H7 (cell line): Measurements from ENCODE around the gene OR2T27. TPM values are rescaled to one million over a fixed set of nuclear protein-coding genes. Genes with fewer than 3 reads are reported as not detected.
"Not testable (repeated sequence)": the region's sequence is repeated elsewhere in the genome, so short reads cannot be mapped to it uniquely, and the experiment has no call there.

Experiments
- DNase-seq: peaks from one replicate; pipeline ENCODE4 v3.0.0; 2012
- H3K27me3 ChIP-seq: 2 replicates; pipeline ENCODE4 v1.6.0; 2011; ENCODE audit warnings: mild to moderate bottlenecking, low read length; ENCODE audit not compliant: control insufficient read depth, insufficient read depth
- H3K36me3 ChIP-seq: replicated peaks from 2 replicates; pipeline ENCODE4 v1.5.1; 2011; ENCODE audit warnings: low read length; ENCODE audit not compliant: control insufficient read depth, insufficient read depth
- H3K4me3 ChIP-seq: 2 replicates; pipeline ENCODE4 v1.5.1; 2011; ENCODE audit warnings: low read depth, mild to moderate bottlenecking, control low read depth, low read length, moderate library complexity; ENCODE audit not compliant: insufficient read depth
- total RNA-seq: library from RNA; depleted of rRNA; stranded (reverse); fragments of >200 nt; shearing (Covaris generic); gene quantifications from 2 replicates; pipeline ENCODE4 v1.2.3, GENCODE V29; 2014; rRNA removed

Gene OR2T27, protein sequence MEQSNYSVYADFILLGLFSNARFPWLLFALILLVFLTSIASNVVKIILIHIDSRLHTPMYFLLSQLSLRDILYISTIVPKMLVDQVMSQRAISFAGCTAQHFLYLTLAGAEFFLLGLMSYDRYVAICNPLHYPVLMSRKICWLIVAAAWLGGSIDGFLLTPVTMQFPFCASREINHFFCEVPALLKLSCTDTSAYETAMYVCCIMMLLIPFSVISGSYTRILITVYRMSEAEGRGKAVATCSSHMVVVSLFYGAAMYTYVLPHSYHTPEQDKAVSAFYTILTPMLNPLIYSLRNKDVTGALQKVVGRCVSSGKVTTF
- total RNA-seq, result not detected in 2 replicates

DNA sequence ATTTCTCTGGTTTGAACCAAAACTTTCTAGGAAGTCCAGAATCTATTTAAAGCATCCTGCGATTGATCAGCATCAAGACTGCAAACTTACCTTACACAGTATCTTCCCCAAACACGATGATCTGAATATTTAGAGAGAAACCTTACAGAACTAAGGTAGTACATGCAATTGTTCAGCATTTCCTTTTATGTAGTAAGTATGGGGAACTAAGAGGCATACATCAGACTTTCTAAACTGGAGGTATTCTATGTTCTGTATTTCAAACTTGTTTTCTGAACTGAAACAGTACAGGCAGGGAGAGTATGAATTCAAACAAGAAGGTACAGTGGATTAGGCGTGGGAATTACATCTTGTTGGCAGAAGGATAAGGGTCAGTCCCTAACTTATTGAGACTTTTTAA is at the start of gene OR2T27:
TSS of gene OR2T27 (minus strand) at position 175 of the 400 bp plus-strand sequence. CDS start 4,644 bp downstream, outside the sequence.
- not testable (repeated sequence) for DNase-seq, H3K27me3 ChIP-seq, H3K4me3 ChIP-seq, H3K36me3 ChIP-seq

- Histone ChIP-seq H3K36me3 (no peaks in the 10 kb centered on the region), H3K27me3 (no peaks in the 10 kb centered on the region), H3K4me3 (no peak overlapping the region)
- DNase-seq, result no peak
Observed at GRCh38 chr1:248704606-248705005, 49.3 kb upstream of the OR2T27 start.

GRCh38 chr1:248703674-248704073 is 48.3 kb upstream of the OR2T27 start:
- Histone ChIP-seq H3K27me3 (no peaks in the 10 kb centered on the region), H3K4me3 (no peak overlapping the region), H3K36me3 (no peaks in the 10 kb centered on the region)
- DNase-seq, result no peak

GRCh38 chr1:248702714-248703113 is 47.4 kb upstream of the OR2T27 start, which contains the start of gene OR14I1:
Gene OR14I1 (minus strand): TSS chr1:248702766.
- H3K4me3 ChIP-seq, result no peak within 1 kb of the TSS
- H3K36me3 ChIP-seq, result no peaks in the 10 kb centered on the region
- H3K27me3 ChIP-seq, result no peaks in the 10 kb centered on the region
- no peak for DNase-seq

DNA sequence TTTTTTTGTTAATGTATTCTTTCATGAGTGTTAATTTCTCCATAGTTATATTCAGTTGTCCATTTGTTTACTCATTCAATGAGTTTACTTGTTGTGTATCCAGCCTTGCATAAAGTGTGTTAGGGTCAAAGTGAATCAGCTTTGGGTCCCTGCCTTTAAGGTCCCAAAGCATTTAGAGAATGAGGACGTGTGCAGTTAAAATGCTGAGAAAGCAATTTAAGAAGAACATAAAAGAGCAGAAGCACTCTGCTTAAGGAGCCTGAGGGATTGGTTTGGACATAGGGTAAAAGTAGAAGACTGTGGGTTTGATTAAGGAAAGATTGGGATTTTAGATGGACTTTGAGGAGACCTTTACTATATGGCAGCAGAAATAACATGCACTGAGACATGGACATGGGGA is 43.8 kb upstream of the OR2T27 start:
- no peaks in the 10 kb centered on the region for H3K27me3 ChIP-seq
- no peaks in the 10 kb centered on the region for H3K36me3 ChIP-seq
- H3K4me3 ChIP-seq, result no peak overlapping the region
- no peak for DNase-seq

- no peaks in the 10 kb centered on the region for H3K36me3 ChIP-seq
- no peak overlapping the region for H3K4me3 ChIP-seq
- no peak for DNase-seq
- no peaks in the 10 kb centered on the region for H3K27me3 ChIP-seq
Observed at GRCh38 chr1:248697907-248698306, 42.6 kb upstream of the OR2T27 start.

DNA sequence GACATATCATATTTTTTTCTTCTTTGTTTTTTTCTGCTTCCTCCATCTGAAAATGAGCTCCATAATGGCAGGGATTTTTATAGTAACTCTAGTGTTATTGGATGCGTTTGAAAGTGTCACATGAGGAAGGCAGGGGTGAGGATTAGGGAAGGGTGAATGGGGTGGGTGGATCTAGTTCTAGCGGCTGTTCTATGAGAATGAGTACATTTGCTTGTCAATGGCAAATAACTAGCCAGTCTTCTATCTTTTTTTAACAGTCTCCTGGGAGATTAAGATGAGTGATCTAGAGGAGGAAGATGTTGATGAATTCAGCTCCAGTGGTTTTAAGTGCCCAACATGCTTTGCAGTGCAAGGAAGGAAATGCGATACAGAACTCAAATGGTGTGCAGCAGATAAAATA is 41.4 kb upstream of the OR2T27 start:
- no peak overlapping the region for H3K4me3 ChIP-seq
- H3K36me3 ChIP-seq, result no peaks in the 10 kb centered on the region
- DNase-seq, result no peak
- no peaks in the 10 kb centered on the region for H3K27me3 ChIP-seq

DNA sequence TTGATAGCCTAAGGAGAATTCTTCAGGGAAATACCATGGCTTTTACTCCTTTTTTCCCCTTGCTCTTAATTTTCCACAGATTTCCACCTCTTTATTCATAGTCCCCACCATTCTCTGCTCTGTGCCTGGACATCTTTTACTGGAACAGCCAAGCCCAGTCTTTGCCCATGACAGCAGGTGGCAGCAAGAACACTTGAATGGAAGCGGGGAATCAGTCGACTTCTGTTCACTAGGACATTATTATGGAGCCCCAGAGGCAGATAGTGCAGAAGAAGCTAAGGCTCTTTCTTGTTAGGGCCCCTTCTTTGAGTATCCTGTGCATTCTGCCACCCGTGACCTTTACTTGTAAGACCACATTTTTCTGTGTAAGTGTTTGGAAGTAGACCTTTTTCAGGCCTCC is 40.9 kb upstream of the OR2T27 start:
- Histone ChIP-seq H3K4me3 (no peak overlapping the region), H3K27me3 (no peaks in the 10 kb centered on the region), H3K36me3 (no peaks in the 10 kb centered on the region)
- no peak for DNase-seq

DNA sequence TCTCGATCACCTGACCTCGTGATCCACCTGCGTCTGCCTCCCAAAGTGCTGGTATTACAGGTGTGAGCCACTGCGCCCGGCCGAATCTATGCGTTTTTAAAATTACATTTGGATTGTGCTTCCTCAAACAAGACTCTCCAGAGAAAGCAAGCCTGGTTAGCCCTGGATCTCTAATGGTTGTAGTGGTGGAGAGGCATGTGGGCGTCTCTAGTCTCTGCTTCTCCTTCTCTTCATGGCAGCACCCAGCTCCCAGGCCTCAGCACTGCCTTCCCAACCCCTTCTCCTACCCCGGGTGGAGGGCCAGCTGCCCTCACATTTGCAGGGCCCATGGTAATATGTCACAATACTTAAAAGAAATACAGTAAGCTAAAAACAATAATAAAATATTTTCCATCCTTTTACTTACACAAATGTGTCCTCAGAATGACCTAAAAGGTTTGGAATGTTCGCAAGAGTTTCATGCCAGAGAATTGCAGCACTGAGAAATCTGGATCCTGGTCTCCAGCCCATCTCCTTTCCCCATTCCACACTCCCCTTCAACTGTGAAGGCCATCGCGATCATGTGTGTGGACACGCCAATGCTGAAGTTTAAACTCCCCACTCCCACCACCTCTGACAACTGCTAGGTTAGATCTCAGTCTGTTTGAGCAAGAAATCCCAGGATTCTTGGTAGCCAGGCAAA is 40.3 kb upstream of the OR2T27 start:
- no peaks in the 10 kb centered on the region for H3K27me3 ChIP-seq
- DNase-seq, result no peak
- H3K4me3 ChIP-seq, result no peak overlapping the region
- no peaks in the 10 kb centered on the region for H3K36me3 ChIP-seq

DNA sequence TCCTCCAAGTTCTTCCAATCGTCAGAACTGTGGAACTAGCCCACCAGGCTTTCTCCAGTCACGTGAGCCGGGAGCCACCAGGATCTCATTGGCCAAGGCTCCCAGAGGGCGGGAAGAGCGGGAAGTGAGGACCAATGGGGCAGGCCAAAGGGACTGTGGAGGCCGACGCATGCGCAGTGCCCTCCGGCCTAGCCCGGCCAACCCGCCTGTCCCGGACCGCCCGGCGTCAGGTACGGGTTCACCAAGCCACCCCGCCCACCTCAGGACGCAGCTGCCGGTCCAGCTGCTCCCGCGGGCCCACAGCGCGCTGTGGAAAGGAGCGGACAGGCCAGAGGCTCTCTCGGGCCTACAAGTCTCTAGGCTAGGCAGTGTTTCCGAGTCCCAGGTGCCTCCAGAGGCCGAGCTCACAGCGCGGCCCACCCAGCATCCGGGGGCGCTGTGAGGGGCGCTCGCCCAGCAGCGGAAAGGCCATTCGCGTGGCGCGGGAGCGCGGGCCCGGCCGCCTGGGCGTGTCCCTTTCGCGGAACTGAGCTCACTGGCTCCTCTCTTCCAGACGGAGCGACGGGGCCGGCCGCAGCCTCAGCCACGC is 36.3 kb upstream of the OR2T27 start:
- no peaks in the 10 kb centered on the region for H3K36me3 ChIP-seq
- H3K27me3 ChIP-seq, result no peaks in the 10 kb centered on the region
- no peak overlapping the region for H3K4me3 ChIP-seq
- peak; percentile 11 for DNase-seq

- H3K36me3 ChIP-seq, result no peaks in the 10 kb centered on the region
- H3K4me3 ChIP-seq, result no peak overlapping the region
- H3K27me3 ChIP-seq, result no peaks in the 10 kb centered on the region
- DNase-seq, result no peak
Observed at GRCh38 chr1:248688527-248689298, 33.4 kb upstream of the OR2T27 start.

DNA sequence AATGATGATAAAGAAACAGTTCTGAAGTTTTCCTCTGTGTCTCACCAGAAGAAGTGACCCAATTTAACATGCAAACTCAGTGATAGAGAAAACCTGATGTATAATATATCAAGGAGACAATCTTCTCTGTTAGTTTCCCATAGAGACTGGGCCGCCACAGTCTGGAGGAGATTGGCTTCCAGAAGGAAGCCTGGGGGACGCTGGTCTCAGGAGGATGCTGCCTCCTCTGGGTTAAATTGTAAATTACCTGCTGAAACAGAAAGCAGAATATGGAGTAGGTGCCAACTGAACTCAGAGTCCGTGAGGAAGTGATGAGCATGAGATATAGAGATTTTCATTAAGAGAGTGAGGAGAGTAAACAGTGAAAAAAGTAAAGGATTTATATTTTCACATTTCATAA is 31.5 kb upstream of the OR2T27 start:
- Histone ChIP-seq H3K27me3 (no peaks in the 10 kb centered on the region), H3K36me3 (no peaks in the 10 kb centered on the region), H3K4me3 (no peak overlapping the region)
- DNase-seq, result no peak

- no peak for DNase-seq
- Histone ChIP-seq H3K36me3 (no peaks in the 10 kb centered on the region), H3K27me3 (no peaks in the 10 kb centered on the region), H3K4me3 (no peak overlapping the region)
Observed at GRCh38 chr1:248681651-248682050, 26.3 kb upstream of the OR2T27 start.

DNA sequence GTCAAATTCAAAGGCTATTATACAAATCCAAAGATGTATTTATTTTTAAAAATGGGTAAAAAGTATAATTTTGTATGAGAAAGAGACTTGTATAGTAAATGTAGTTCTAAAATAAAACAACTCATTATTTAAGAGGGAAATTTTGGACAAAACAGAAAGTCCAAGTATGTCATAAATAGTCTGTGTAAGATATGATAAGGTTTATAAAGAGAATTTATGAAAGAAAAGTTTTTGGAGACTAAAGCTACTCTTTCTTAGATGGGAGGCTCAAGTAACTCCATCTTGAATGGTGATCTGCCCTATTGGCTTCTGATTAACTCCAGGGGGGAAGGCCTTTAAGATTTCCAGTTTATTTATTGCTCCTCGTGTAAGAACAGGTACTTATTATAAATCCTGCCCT is 14.7 kb upstream of the OR2T27 start:
- H3K27me3 ChIP-seq, result no peaks in the 10 kb centered on the region
- H3K4me3 ChIP-seq, result no peak overlapping the region
- DNase-seq, result no peak
- no peaks in the 10 kb centered on the region for H3K36me3 ChIP-seq
